ENCODE data around the gene AQP10.

Gene AQP10

DNA sequence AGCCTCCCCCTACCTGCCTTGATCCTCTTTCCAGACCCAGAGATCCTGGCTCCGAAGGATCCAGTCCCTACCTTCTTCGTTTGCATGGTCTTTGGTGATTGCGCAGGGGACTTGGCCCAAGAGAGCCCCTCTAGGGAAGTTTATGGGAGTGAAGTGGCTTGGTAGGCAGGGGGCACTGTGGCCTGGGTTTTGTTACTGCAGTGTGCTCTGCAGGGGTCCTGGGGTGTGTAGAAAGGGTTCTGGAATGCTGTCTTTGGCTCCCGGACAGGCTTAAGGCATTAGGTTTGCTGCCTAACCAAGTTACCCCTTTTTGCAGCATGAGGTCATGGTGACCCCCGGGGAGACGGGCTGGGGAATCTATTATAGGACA lies 8.2 kb downstream of the AQP10 start:
- H3K4me2 ChIP-seq (ENCODE audit: insufficient read depth, low read length): peak overlapping the region; percentile 92
- no peak overlapping the region for H2AFZ ChIP-seq (ENCODE audit: low read depth, low read length)
- ATAC-seq (ENCODE audit: insufficient read depth, low read depth) (no peak), DNase-seq (no peak)
- H3K36me3 ChIP-seq (ENCODE audit: insufficient read depth, low read length): peaks cover 34% of the 10 kb centered on the region
- peaks cover 36% of the 10 kb centered on the region for H4K20me1 ChIP-seq (ENCODE audit: insufficient read depth, low read length)
- H3K79me2 ChIP-seq (ENCODE audit: insufficient read depth, low read length): peaks cover 13% of the 10 kb centered on the region
- peaks cover 47% of the 10 kb centered on the region for H3K4me1 ChIP-seq (ENCODE audit: insufficient read depth, low read length)
- peak overlapping the region; percentile 12 to 69; a peak in 3 of 4 replicates for H3K4me3 ChIP-seq (ENCODE audit: low read depth in 1 of 2, low read length in 2 of 2)
- no peaks in the 10 kb centered on the region for H3K9me3 ChIP-seq (ENCODE audit: insufficient read depth, low read length, severe bottlenecking)
- no peak overlapping the region for H3K27ac ChIP-seq (ENCODE audit: low read length)
- no peak for TF ChIP-seq EZH2 (IDR thresholded peaks at IDR 0.05; ENCODE audit: borderline replicate concordance, low read depth, low read length, severe bottlenecking)
- TF ChIP-seq, protein P1, sequence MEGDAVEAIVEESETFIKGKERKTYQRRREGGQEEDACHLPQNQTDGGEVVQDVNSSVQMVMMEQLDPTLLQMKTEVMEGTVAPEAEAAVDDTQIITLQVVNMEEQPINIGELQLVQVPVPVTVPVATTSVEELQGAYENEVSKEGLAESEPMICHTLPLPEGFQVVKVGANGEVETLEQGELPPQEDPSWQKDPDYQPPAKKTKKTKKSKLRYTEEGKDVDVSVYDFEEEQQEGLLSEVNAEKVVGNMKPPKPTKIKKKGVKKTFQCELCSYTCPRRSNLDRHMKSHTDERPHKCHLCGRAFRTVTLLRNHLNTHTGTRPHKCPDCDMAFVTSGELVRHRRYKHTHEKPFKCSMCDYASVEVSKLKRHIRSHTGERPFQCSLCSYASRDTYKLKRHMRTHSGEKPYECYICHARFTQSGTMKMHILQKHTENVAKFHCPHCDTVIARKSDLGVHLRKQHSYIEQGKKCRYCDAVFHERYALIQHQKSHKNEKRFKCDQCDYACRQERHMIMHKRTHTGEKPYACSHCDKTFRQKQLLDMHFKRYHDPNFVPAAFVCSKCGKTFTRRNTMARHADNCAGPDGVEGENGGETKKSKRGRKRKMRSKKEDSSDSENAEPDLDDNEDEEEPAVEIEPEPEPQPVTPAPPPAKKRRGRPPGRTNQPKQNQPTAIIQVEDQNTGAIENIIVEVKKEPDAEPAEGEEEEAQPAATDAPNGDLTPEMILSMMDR (IDR thresholded peaks at IDR 0.05; ENCODE audit: borderline replicate concordance, extremely low read depth, low read length, poor library complexity, severe bottlenecking): peak; percentile 53
- H3K27me3 ChIP-seq (ENCODE audit: insufficient read depth, low read length, poor library complexity): no peaks in the 10 kb centered on the region
- peak overlapping the region; percentile 51 for H3K9ac ChIP-seq (ENCODE audit: low read depth, low read length)

DNA sequence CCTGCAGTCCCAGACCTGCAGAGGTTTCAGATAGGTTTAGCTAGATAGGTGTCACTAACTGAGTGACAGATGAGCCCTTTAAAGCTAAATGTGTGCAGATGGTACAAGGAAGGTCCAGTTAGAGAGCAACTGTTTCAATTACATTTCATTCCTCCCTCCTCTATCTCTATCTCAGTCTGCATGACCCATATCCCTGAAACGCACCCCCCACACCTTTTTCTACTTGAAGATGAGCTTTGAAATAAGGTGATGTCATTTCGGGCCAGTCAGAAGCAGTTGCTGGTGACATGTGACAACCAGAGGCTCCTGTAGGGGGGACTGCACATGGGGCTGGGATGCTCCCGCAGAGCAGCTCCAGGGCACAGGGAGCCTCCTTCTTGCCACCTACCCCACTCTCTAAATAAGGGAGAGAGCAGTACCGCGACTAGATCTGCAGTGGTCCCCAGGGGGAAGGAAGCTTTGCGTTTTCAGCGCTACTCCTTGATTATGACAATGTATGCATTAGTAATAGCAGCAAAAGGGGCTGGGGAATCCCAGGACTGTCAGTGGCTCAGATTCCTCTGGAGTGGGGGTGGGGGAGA lies 8.7 kb downstream of the AQP10 start:
- H3K4me3 ChIP-seq (ENCODE audit: low read depth in 1 of 2, low read length in 2 of 2): no peak overlapping the region
- no peak for DNase-seq
- TF ChIP-seq, protein P1 (IDR thresholded peaks at IDR 0.05; ENCODE audit: borderline replicate concordance, extremely low read depth, low read length, poor library complexity, severe bottlenecking): no peak
- no peak for TF ChIP-seq EZH2 (IDR thresholded peaks at IDR 0.05; ENCODE audit: borderline replicate concordance, low read depth, low read length, severe bottlenecking)

DNA sequence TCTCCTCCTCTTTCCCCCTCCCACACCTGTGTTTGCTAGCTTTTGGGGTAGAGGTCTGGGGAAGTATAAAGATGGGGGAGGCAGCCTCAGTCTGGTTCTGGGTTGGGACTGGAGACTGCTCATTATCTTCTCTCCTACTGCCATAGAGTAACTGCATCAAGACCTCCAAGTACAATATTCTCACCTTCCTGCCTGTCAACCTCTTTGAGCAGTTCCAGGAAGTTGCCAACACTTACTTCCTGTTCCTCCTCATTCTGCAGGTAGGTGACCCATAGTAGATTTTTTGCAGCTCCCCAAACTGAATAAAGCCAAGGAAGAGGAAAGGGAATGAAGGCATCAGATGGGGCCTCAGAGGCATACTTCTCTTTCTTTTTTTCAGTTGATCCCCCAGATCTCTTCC lies 9.8 kb downstream of the AQP10 start:
- Histone ChIP-seq H3K4me1 (ENCODE audit: insufficient read depth, low read length) (peaks cover 36% of the 10 kb centered on the region), H4K20me1 (ENCODE audit: insufficient read depth, low read length) (peaks cover 36% of the 10 kb centered on the region), H3K79me2 (ENCODE audit: insufficient read depth, low read length) (peaks cover 13% of the 10 kb centered on the region), H3K4me2 (ENCODE audit: insufficient read depth, low read length) (no peak overlapping the region), H3K4me3 (ENCODE audit: low read depth in 1 of 2, low read length in 2 of 2) (no peak overlapping the region), H3K36me3 (ENCODE audit: insufficient read depth, low read length) (peaks cover 50% of the 10 kb centered on the region), H2AFZ (ENCODE audit: low read depth, low read length) (no peak overlapping the region), H3K27me3 (ENCODE audit: insufficient read depth, low read length, poor library complexity) (no peaks in the 10 kb centered on the region), H3K9me3 (ENCODE audit: insufficient read depth, low read length, severe bottlenecking) (no peaks in the 10 kb centered on the region), H3K9ac (ENCODE audit: low read depth, low read length) (no peak overlapping the region), H3K27ac (ENCODE audit: low read length) (no peak overlapping the region)
- DNase-seq (no peak), ATAC-seq (ENCODE audit: insufficient read depth, low read depth) (no peak)
- TF ChIP-seq, protein P1 (IDR thresholded peaks at IDR 0.05; ENCODE audit: borderline replicate concordance, extremely low read depth, low read length, poor library complexity, severe bottlenecking): no peak
- TF ChIP-seq EZH2 (IDR thresholded peaks at IDR 0.05; ENCODE audit: borderline replicate concordance, low read depth, low read length, severe bottlenecking): no peak

More for the DNA sequence above, 8.7 kb downstream of the AQP10 start:
- Histone ChIP-seq H3K9ac (ENCODE audit: low read depth, low read length) (no peak overlapping the region), H3K9me3 (ENCODE audit: insufficient read depth, low read length, severe bottlenecking) (no peaks in the 10 kb centered on the region), H3K27me3 (ENCODE audit: insufficient read depth, low read length, poor library complexity) (no peaks in the 10 kb centered on the region), H3K4me1 (ENCODE audit: insufficient read depth, low read length) (peaks cover 42% of the 10 kb centered on the region), H3K4me2 (ENCODE audit: insufficient read depth, low read length) (no peak overlapping the region), H4K20me1 (ENCODE audit: insufficient read depth, low read length) (peaks cover 36% of the 10 kb centered on the region), H2AFZ (ENCODE audit: low read depth, low read length) (no peak overlapping the region), H3K36me3 (ENCODE audit: insufficient read depth, low read length) (peaks cover 40% of the 10 kb centered on the region), H3K79me2 (ENCODE audit: insufficient read depth, low read length) (peaks cover 13% of the 10 kb centered on the region), H3K27ac (ENCODE audit: low read length) (no peak overlapping the region)
- no peak for ATAC-seq (ENCODE audit: insufficient read depth, low read depth)

Data from DND-41 (cell line).